GM12874 (cell line): ENCODE data around the gene UBXN7.

Experiments
- TF ChIP-seq, protein P1 (sequence below): IDR thresholded peaks from 2 replicates; pipeline ENCODE4 v1.5.1; 2011; ENCODE audit warnings: low read depth, mild to moderate bottlenecking, control low read depth, low read length, moderate library complexity; ENCODE audit not compliant: insufficient read depth

UBXN7 gene

DNA sequence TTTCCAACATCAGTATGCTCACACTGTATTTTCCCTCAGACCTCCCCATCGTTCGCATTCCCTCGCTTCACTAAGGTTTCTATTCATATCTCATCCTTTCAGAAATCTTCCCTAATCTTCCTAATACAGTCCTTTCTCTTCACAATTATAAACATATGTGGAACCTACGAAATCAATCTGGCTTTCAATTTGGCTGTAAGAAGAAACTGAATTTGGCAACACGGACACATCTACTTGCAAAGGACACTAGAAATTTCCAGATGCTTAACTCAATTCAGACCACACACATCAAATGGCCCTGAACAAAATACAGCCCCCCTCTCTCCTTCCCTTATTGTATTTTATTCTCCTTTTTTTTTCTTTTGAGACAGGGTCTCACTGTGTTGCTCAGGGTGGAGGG is 54.9 kb downstream of the UBXN7 start:
- TF ChIP-seq, protein P1, sequence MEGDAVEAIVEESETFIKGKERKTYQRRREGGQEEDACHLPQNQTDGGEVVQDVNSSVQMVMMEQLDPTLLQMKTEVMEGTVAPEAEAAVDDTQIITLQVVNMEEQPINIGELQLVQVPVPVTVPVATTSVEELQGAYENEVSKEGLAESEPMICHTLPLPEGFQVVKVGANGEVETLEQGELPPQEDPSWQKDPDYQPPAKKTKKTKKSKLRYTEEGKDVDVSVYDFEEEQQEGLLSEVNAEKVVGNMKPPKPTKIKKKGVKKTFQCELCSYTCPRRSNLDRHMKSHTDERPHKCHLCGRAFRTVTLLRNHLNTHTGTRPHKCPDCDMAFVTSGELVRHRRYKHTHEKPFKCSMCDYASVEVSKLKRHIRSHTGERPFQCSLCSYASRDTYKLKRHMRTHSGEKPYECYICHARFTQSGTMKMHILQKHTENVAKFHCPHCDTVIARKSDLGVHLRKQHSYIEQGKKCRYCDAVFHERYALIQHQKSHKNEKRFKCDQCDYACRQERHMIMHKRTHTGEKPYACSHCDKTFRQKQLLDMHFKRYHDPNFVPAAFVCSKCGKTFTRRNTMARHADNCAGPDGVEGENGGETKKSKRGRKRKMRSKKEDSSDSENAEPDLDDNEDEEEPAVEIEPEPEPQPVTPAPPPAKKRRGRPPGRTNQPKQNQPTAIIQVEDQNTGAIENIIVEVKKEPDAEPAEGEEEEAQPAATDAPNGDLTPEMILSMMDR = no peak

- TF ChIP-seq, protein P1 = no peak
These were observed 66.5 kb downstream of the UBXN7 start for GRCh38 chr3:196365736-196366135.

DNA sequence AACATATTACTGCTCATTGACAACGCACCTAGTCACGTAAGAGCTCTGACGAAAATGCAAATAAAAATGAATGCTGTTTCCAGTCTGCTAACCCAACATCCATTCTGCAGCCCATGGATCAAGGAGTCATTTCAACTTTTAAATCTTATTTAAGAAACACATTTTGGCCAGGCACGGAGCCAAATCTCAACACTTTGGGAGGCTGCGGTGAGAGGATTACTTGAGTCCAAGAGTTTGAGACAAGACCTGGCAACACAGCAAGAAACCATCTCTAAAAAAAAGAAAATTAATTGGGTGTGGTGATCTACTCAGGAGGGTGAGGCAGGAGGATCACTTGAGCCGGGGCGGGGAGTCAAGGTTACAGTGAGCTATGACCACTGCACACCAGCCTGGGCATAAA is 71.6 kb downstream of the UBXN7 start:
- TF ChIP-seq, protein P1 = no peak

DNA sequence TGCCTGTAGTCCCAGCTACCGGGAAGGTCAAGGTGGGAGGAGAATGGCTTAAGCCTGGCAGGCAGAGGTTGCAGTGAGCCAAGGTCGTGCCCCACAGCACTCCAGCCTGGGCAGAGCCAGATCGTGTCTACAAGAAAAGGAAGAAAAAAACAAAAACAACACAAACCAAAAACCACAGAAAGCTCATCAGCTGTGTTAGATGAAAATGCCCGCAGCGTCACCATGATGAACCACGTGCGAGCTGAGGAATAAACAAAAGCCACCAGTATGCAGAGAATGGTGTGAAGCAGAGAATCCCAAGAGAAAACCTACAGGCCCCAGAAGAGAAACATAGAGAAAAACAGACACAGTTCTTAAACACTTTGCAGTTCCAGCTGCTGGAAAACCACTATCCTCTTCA is 74.3 kb downstream of the UBXN7 start:
- TF ChIP-seq, protein P1 = no peak

DNA sequence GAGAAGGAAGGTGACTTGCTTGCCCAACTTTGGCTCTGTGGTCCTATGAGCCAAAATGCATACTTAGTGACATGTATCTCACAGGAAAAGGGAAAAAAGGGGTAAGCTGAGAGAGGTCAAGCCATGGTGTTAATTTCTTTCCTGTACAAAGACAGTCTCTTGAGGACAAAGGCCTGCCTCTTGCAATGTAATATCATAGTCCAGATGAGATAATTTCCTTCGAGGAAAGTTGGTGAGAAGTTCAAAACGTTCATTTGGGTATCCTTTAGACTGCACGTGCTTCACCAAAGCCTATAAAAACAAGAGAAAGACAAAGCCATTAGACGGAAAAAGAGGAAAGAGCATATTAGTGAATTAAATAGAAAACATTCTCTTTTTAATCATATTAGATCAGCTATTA is 75.7 kb downstream of the UBXN7 start:
- TF ChIP-seq, protein P1 = no peak

DNA sequence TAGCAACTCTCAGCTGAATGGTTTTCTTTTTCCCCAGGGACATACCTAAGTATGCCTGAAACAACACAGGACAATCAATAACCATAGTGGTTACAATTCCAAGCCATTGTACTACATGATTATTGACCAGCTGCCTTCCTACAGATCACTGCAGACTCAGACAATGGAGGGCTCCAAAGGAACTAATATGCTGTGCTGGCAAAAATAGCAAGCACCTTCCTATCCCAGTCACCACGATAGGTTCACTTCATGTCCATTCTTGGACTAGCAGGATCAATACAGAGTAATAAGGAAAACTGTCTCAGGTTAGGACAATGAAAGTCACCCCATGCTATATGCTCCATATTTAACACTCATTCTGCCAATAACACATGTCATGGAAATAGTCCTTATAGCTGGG is 76.6 kb downstream of the UBXN7 start:
- TF ChIP-seq, protein P1 = no peak

- TF ChIP-seq, protein P1 = no peak
These were observed 78.1 kb downstream of the UBXN7 start for GRCh38 chr3:196354132-196354531.

DNA sequence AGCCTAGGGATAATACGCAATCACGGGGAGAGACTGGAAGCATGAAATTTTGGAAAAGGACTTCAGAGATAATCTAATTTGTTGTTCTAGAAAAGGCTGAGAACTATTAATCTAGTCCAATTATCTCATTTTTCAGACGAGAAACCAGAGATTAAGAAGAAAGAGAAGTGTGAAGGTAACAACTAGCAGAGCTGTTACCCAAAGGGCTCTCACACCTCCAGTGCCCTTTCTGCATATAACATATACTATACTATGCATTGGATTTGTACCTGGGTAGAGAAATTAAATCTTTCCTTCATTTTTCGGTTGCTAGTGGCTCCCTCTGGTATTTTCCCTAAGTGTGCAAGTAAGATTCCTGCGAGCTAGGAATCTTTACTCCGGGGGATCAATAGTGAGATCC is 80.7 kb downstream of the UBXN7 start:
- TF ChIP-seq, protein P1 = no peak
